ENCODE data around the gene HTR1D.

- TF ChIP-seq, protein P1, sequence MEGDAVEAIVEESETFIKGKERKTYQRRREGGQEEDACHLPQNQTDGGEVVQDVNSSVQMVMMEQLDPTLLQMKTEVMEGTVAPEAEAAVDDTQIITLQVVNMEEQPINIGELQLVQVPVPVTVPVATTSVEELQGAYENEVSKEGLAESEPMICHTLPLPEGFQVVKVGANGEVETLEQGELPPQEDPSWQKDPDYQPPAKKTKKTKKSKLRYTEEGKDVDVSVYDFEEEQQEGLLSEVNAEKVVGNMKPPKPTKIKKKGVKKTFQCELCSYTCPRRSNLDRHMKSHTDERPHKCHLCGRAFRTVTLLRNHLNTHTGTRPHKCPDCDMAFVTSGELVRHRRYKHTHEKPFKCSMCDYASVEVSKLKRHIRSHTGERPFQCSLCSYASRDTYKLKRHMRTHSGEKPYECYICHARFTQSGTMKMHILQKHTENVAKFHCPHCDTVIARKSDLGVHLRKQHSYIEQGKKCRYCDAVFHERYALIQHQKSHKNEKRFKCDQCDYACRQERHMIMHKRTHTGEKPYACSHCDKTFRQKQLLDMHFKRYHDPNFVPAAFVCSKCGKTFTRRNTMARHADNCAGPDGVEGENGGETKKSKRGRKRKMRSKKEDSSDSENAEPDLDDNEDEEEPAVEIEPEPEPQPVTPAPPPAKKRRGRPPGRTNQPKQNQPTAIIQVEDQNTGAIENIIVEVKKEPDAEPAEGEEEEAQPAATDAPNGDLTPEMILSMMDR (IDR thresholded peaks at IDR 0.05; ENCODE audit: borderline replicate concordance, extremely low read depth, low read length, poor library complexity, severe bottlenecking) = no peak
- no peak for TF ChIP-seq EZH2 (IDR thresholded peaks at IDR 0.05; ENCODE audit: borderline replicate concordance, low read depth, low read length, severe bottlenecking)
Measured at GRCh38 chr1:23242414-23242813, 25.1 kb upstream of the HTR1D start.

All from DND-41 (cell line).